ENCODE data around the gene ACSBG1.

Gene ACSBG1

GRCh38 chr15:78129077-78129750 is 105.2 kb downstream of the ACSBG1 start:
- DNase-seq, result no peak

DNA sequence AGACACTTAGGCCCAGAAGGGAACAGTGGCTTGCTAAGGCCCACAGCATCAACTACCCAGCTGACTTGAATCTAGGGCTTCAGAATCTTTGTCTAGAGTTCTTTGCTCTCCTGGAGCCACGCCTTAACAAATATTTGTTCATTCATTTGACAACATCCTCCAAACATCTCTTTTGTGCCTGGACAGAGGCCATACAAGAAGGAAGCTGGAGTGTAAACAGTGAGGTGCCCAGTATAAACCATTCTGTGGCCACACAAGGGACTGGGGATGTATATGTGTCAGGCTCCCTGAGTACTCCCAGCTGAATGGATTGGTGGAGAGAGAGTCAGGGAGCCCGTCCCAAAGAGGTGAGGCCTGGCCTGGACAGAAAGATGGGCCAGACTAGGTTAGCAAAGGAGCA is 106.5 kb downstream of the ACSBG1 start:
- DNase-seq, result no peak

GRCh38 chr15:78125267-78125666 is 109.1 kb downstream of the ACSBG1 start:
- DNase-seq, result no peak

- DNase-seq, result no peak
Observed at GRCh38 chr15:78120523-78120922, 113.8 kb downstream of the ACSBG1 start.
